AG04449 (cell line): Measurements from ENCODE around the gene AOC2.
A peak's percentile ranks its signal among the peaks of the same experiment; 100 is the strongest.

Experiments used
- CTCF ChIA-PET: fragments of 350-600 bp; formaldehyde crosslinking; extraction: SDS; loops from one replicate; lab custom pipeline; 2021; ENCODE audit warnings: antibody characterized with exemption; lab: Yijun Ruan, JAX
- POLR2A ChIA-PET: fragments of 400-600, 350-600 bp; formaldehyde crosslinking; extraction: SDS; loops from one replicate; lab custom pipeline; 2020; ENCODE audit warnings: antibody characterized with exemption, inconsistent platforms; lab: Yijun Ruan, JAX
- DNase-seq: peaks from one replicate; pipeline ENCODE4 v3.0.0-alpha.2; 2010; ENCODE audit warnings: low read depth, low spot score
- H3K4me3 ChIP-seq: 2 replicates; pipeline ENCODE4 v1.5.1; 2011; ENCODE audit warnings: low read depth, mild to moderate bottlenecking, control low read depth, low read length
- CTCF ChIP-seq: IDR thresholded peaks from one replicate; pipeline ENCODE4 v1.5.1; 2011; ENCODE audit warnings: mild to moderate bottlenecking, moderate library complexity, low read length, control low read depth, inconsistent platforms; ENCODE audit not compliant: insufficient read depth; ENCODE audit errors: missing control alignments

Gene AOC2

GRCh38 chr17:42821176-42821575 lies 23.2 kb upstream of the AOC2 start:
- H3K4me3 ChIP-seq, result no peak overlapping the region
- ChIA-PET POLR2A (interaction anchor here (0.6 kb wide), 1 partner anchor 35 kb away, joined by 4 read pairs; no protein-coding TSS in a partner anchor), CTCF (interaction anchor here (0.7 to 8.7 kb wide), 14 partner anchors 9 to 243 kb away, joined by 3 to 134 read pairs (median 4); partner anchors contain the start of genes PSMC3IP, PSME3 and WNK4)
- TF ChIP-seq CTCF, result no peak
- DNase-seq, result no peak

- CTCF ChIA-PET, result no interaction called here
- POLR2A ChIA-PET, result no interaction called here
- no peak for DNase-seq
These were observed 16.9 kb upstream of the AOC2 start for GRCh38 chr17:42827472-42827871.

GRCh38 chr17:42830971-42831370 lies 13.4 kb upstream of the AOC2 start:
- ChIA-PET POLR2A (no interaction called here), CTCF (interaction anchor here (1.0 to 10.5 kb wide), 3 partner anchors 10 to 98 kb away, joined by 3 to 133 read pairs (median 50); partner anchors contain the start of genes AOC2 and BECN1)
- no peak overlapping the region for H3K4me3 ChIP-seq
- DNase-seq, result no peak
- no peak for TF ChIP-seq CTCF

More at GRCh38 chr17:42827472-42827871, 16.9 kb upstream of the AOC2 start:
- no peak for TF ChIP-seq CTCF
- no peak overlapping the region for H3K4me3 ChIP-seq

- H3K4me3 ChIP-seq, result peak overlapping the region; percentile 94
- POLR2A ChIA-PET, result interaction anchor here (0.8 kb wide), 1 partner anchor 32 kb away, joined by 3 read pairs; no protein-coding TSS in a partner anchor
- no peak for TF ChIP-seq CTCF
- no peak for DNase-seq
- CTCF ChIA-PET, result interaction anchor here (0.8 to 10.5 kb wide), 6 partner anchors 11 to 254 kb away, joined by 3 to 133 read pairs (median 4); partner anchors contain the start of genes AOC2 and BECN1
These were observed 12.0 kb upstream of the AOC2 start for GRCh38 chr17:42832213-42832933.

- peak within 1 kb of the TSS; percentile 94 for H3K4me3 ChIP-seq
- TF ChIP-seq CTCF, result no peak
- ChIA-PET POLR2A (interaction anchor here (0.8 to 2.0 kb wide), 2 partner anchors 9 to 32 kb away, joined by 3 to 5 read pairs; partner anchors contain the start of gene BECN1), CTCF (interaction anchor here (0.9 to 10.5 kb wide), 7 partner anchors 10 to 255 kb away, joined by 3 to 133 read pairs (median 5); partner anchors contain the start of genes AOC2 and BECN1)
- no peak for DNase-seq
These were observed 11.2 kb upstream of the AOC2 start, which contains the start of gene PSME3 for GRCh38 chr17:42832934-42833766. Gene PSME3 (plus strand): TSS chr17:42833397. CDS start chr17:42833632, 235 bp downstream.
